Thyroid gland (tissue), 4 donors: ENCODE measurements around the gene SAFB2. TPM values are rescaled to one million over a fixed set of nuclear protein-coding genes. Genes with fewer than 3 reads are reported as not detected.

ENCODE experiments used
- DNase-seq, 2 donors: peaks; one replicate each; pipeline ENCODE4 v3.0.0-alpha.2; 2019
- H3K27ac ChIP-seq, 3 donors: fragments of 200-600 bp; sonication (generic); 1 replicate in 2 of 3; 2 replicates in 1 of 3; pipeline ENCODE4 v1.5.1; 2016 to 2019; ENCODE audit warnings: mild to moderate bottlenecking in 1 of 3, moderate library complexity in 1 of 3
- H3K27me3 ChIP-seq: fragments of 200-600 bp; sonication (generic); one replicate; pipeline ENCODE4 v1.5.1; 2019
- H3K36me3 ChIP-seq, 2 donors: fragments of 200-600 bp; sonication (generic); one replicate each; pipeline ENCODE4 v1.5.1; 2016 to 2019
- H3K4me1 ChIP-seq, 2 donors: fragments of 200-600 bp; sonication (generic); one replicate each; pipeline ENCODE4 v1.5.1; 2017 to 2019
- H3K4me3 ChIP-seq, 3 donors: fragments of 200-600 bp; sonication (generic); replicated peaks in 1 of 3; 1 replicate in 2 of 3; 2 replicates in 1 of 3; pipeline ENCODE4 v1.5.1; 2016; ENCODE audit warnings: mild to moderate bottlenecking in 1 of 3
- H3K9me3 ChIP-seq: fragments of 200-600 bp; sonication (generic); one replicate; pipeline ENCODE4 v1.5.1; 2017
- POLR2A ChIP-seq, 2 donors: fragments of 450-650 bp; IDR thresholded peaks; one replicate each; pipeline ENCODE4 v1.6.1; 2017; ENCODE audit warnings: antibody characterized with exemption in 2 of 2, mild to moderate bottlenecking in 2 of 2, moderate library complexity in 1 of 2
- WGBS, 2 donors: methylation state at CpG; one replicate each; pipeline ENCODE4 v1.1.5; 2017; 5-methylcytosine and 5-hydroxymethylcytosine counted together
- intact Hi-C: fragments of 100-400 bp; cut with DNase I; formaldehyde crosslinking; loops from one replicate; pipeline ENCODE4 v1.15.1; 2023
- total RNA-seq, 4 donors: library from RNA; depleted of rRNA; stranded (reverse); fragments of >200 nt; gene quantifications; one replicate each; pipeline ENCODE4 v1.2.3, GENCODE V29; 2016
- TF ChIP-seq, protein P1 (sequence below), 6 experiments: fragments of 200-600 bp in 3 of 6; fragments of 450-650 bp in 3 of 6; sonication (generic) in 3 of 6; IDR thresholded peaks; one replicate each; pipeline ENCODE4 v1.5.1; 2016 to 2019; ENCODE audit warnings: antibody characterized with exemption in 6 of 6, mild to moderate bottlenecking in 2 of 6, inconsistent platforms in 1 of 6, moderate library complexity in 1 of 6

SAFB2 gene
- total RNA-seq, 4 donors from 2014 or later = 52.2 to 74.5 (median 65.3) TPM

DNA sequence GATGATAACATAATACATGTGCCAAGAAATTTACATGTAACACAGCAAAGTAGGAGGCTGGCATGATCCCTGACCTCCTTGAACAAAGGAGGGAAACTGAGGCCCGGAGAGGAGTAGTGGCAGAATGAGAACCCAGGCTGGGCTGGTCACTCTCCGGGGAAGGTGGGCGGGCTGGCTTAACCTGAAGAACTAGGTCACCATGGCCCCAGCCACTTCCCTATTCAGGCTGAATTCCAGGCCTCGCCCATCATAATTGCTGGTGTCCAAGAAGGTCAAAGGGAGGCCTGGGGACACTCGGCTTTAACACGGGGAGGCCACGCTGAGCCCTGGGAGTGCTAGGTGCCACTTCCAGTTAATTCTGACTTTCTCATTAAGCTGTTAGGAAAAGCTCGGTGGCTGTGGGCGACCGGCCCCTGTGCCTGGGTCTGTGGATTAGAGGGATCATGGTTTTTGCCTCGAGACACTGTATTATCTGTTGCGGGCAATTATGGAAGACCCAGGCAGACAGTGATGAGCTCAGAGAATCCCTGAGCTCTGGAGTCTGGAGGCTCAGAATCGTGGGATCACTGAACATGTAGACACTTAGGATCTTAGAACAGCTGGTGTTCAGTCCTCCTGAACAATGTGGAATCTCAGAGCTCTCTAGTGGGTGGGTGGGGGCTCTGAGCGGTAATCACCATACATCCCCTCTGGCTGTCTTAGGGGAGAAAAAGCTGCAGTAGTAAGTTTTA lies 49.9 kb downstream of the SAFB2 start:
- Histone ChIP-seq H3K36me3 (no peaks in the 10 kb centered on the region), H3K27me3 (no peaks in the 10 kb centered on the region), H3K4me1 (no peaks in the 10 kb centered on the region), H3K4me3 (no peak overlapping the region), H3K9me3 (no peaks in the 10 kb centered on the region), H3K27ac (no peak overlapping the region)
- TF ChIP-seq, protein P1, sequence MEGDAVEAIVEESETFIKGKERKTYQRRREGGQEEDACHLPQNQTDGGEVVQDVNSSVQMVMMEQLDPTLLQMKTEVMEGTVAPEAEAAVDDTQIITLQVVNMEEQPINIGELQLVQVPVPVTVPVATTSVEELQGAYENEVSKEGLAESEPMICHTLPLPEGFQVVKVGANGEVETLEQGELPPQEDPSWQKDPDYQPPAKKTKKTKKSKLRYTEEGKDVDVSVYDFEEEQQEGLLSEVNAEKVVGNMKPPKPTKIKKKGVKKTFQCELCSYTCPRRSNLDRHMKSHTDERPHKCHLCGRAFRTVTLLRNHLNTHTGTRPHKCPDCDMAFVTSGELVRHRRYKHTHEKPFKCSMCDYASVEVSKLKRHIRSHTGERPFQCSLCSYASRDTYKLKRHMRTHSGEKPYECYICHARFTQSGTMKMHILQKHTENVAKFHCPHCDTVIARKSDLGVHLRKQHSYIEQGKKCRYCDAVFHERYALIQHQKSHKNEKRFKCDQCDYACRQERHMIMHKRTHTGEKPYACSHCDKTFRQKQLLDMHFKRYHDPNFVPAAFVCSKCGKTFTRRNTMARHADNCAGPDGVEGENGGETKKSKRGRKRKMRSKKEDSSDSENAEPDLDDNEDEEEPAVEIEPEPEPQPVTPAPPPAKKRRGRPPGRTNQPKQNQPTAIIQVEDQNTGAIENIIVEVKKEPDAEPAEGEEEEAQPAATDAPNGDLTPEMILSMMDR (IDR thresholded peaks at IDR 0.05) = no peak
- TF ChIP-seq POLR2A (IDR thresholded peaks at IDR 0.05) = no peak
- intact Hi-C loops = no loop called here
- WGBS, 2 donors = 69 to 74% methylated on average over 8 to 14 of the region's 14 CpGs
- no peak for DNase-seq

DNA sequence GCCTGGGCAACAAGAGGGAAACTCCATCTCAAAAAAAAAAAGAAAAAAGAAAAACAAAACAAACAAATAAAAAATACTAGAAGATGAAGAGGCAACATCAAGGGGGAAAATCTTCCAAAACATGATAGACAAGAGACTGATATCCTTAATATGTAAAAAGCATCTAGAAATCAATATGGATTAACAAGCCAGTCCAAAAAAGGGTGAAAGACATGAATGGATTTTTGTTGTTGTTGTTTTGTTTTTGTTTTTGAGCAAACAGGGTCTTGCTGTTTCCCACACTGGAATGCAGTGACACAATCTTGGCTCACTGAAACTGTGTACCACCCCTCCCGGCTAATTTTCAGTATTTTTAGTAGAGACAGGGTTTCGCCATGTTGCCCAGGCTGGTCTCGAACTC lies 50.8 kb downstream of the SAFB2 start:
- TF ChIP-seq, protein P1 (IDR thresholded peaks at IDR 0.05) = no peak
- no peak for TF ChIP-seq POLR2A (IDR thresholded peaks at IDR 0.05)
- Histone ChIP-seq H3K4me1 (peaks cover 0 to 3% of the 10 kb centered on the region in 2 donors), H3K4me3 (no peak overlapping the region), H3K9me3 (no peaks in the 10 kb centered on the region), H3K27ac (no peak overlapping the region), H3K27me3 (peaks cover 5% of the 10 kb centered on the region), H3K36me3 (no peaks in the 10 kb centered on the region)
- no peak for DNase-seq
- intact Hi-C loops = no loop called here
- 95 to 97% methylated on average over 3 of the region's 3 CpGs for WGBS, 2 donors

DNA sequence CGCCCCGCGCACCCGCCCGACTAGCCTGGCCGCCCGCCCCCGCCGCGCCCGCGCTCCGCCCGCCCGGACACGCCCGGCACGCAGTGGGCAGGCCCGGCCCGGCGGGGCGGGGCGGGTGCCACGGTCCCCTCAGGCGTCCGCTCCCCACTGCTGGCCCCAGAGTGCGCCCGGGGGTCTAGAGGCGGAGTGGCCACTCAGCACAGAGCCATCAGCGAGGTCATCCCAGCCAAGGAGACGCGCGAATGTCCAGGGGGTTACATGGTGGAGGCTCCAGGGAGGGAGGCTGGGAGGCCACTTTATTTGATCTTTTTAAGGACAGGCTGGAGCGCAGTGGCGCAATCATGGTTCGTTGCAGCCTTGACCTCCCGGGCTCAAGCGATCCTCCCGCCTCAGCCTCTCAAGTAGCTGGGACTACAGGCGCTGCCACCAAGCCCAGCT lies 54.6 kb downstream of the SAFB2 start:
- H3K4me3 ChIP-seq = no peak overlapping the region
- WGBS, 2 donors = 55% methylated on average over 10 of the region's 40 CpGs; no CpG with 5 or more reads in 1 of the 2 donors
- H3K36me3 ChIP-seq = no peaks in the 10 kb centered on the region
- no peak for DNase-seq
- intact Hi-C loops = no loop called here
- H3K27ac ChIP-seq = no peak overlapping the region
- no peak for TF ChIP-seq POLR2A (IDR thresholded peaks at IDR 0.05)
- TF ChIP-seq, protein P1 (IDR thresholded peaks at IDR 0.05) = no peak
- peaks cover 0 to 3% of the 10 kb centered on the region in 2 donors for H3K4me1 ChIP-seq
- H3K27me3 ChIP-seq = peaks cover 5% of the 10 kb centered on the region
- no peaks in the 10 kb centered on the region for H3K9me3 ChIP-seq

DNA sequence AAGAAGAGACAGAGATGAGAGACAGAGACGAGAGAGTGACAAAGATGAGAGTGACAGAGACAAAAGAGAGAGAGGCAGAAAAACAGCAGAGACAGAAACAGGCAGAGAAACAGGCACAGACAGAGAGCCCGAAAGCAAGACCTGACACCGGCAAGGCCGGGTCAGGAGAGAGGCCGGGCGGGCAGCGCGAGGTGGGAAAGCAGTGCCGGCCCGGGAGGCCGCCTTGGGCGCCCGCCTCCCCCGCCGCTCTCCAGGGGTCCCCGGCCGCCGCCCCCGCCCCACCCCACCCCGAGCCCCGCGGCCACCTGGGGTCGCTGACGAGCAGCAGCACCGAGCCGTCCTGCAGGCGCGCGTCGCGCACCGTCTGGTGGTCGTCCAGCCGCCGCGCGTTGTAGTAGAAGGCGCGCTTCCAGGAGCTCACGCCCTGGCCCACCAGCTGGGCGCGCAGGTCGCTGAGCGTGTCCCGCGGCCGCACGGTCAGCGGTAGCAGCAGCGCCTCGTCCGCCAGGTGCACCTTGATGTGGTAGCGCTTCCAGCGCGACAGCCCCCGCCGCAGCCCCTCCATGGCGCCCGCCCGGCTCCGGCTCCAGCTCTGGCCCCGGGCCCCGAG lies 55.1 kb downstream of the SAFB2 start, which contains the start of gene TINCR:
Gene TINCR (minus strand): TSS at position 594 of the 610 bp plus-strand sequence.
- 28 to 47% methylated on average over 8 to 15 of the region's 63 CpGs for WGBS, 2 donors
- H3K27ac ChIP-seq = no peak within 1 kb of the TSS
- H3K4me1 ChIP-seq = peaks cover 0 to 3% of the 10 kb centered on the region in 2 donors
- no peak within 1 kb of the TSS for H3K4me3 ChIP-seq
- no peaks in the 10 kb centered on the region for H3K9me3 ChIP-seq
- H3K36me3 ChIP-seq = no peaks in the 10 kb centered on the region
- H3K27me3 ChIP-seq = peaks cover 5% of the 10 kb centered on the region
- TF ChIP-seq, protein P1 (IDR thresholded peaks at IDR 0.05) = no peak
- no peak for TF ChIP-seq POLR2A (IDR thresholded peaks at IDR 0.05)
- intact Hi-C loops = no loop called here
- no peak for DNase-seq

GRCh38 chr19:5564930-5565329 lies 57.6 kb downstream of the SAFB2 start:
- 67 to 73% methylated on average over 7 of the region's 7 CpGs for WGBS, 2 donors
- H3K27me3 ChIP-seq = peaks cover 5% of the 10 kb centered on the region
- H3K4me3 ChIP-seq = no peak overlapping the region
- TF ChIP-seq, protein P1 (IDR thresholded peaks at IDR 0.05) = no peak
- TF ChIP-seq POLR2A (IDR thresholded peaks at IDR 0.05) = no peak
- H3K9me3 ChIP-seq = no peaks in the 10 kb centered on the region
- no peak for DNase-seq
- peaks cover 0 to 3% of the 10 kb centered on the region in 2 donors for H3K4me1 ChIP-seq
- no peaks in the 10 kb centered on the region for H3K36me3 ChIP-seq
- intact Hi-C loops = no loop called here
- no peak overlapping the region for H3K27ac ChIP-seq
